Erythroblast (primary cell): ENCODE results near the gene DSE.

Source experiments
- GATA1 ChIP-seq: IDR thresholded peaks from 2 replicates; pipeline ENCODE4 v1.6.1; 2011; ENCODE audit warnings: low read depth, mild to moderate bottlenecking, control low read depth, low read length, moderate library complexity
- POLR2A ChIP-seq: IDR thresholded peaks from 2 replicates; pipeline ENCODE4 v1.6.1; 2011; ENCODE audit warnings: mild to moderate bottlenecking, low read length

GRCh38 chr6:116385459-116385802 is 14.7 kb downstream of the DSE start:
- no peak for TF ChIP-seq POLR2A
- TF ChIP-seq GATA1 = no peak
